GM19035 (cell line): Measurements from ENCODE around the gene MOGAT1.
A peak's percentile ranks its signal among the peaks of the same experiment; 100 is the strongest.

Experiments
- ATAC-seq: cut with Tn5 transposase; IDR thresholded peaks from one replicate; pipeline ENCODE4 v1.9.1; 2021; ENCODE audit not compliant: unreplicated experiment

The MOGAT1 gene

GRCh38 chr2:222671259-222672067 lies at the start of gene MOGAT1:
Gene MOGAT1, plus strand, starts transcription at chr2:222671658. Its CDS starts 128 bp downstream, at chr2:222671786.
- ATAC-seq, result no peak

- no peak for ATAC-seq
Measured at GRCh38 chr2:222621893-222622292, 49.6 kb upstream of the MOGAT1 start.

GRCh38 chr2:222622910-222623309 lies 48.5 kb upstream of the MOGAT1 start:
- no peak for ATAC-seq

GRCh38 chr2:222623756-222624309 lies 47.6 kb upstream of the MOGAT1 start:
- ATAC-seq, result no peak

- no peak for ATAC-seq
Measured at GRCh38 chr2:222627764-222628163, 43.7 kb upstream of the MOGAT1 start.

- no peak for ATAC-seq
Measured at GRCh38 chr2:222635295-222635694, 36.2 kb upstream of the MOGAT1 start.

- no peak for ATAC-seq
Measured at GRCh38 chr2:222637067-222637466, 34.4 kb upstream of the MOGAT1 start.

- ATAC-seq, result no peak
Measured at GRCh38 chr2:222641336-222641735, 30.1 kb upstream of the MOGAT1 start.

- no peak for ATAC-seq
Measured at GRCh38 chr2:222643134-222643533, 28.3 kb upstream of the MOGAT1 start.

GRCh38 chr2:222646008-222646407 lies 25.4 kb upstream of the MOGAT1 start:
- no peak for ATAC-seq

GRCh38 chr2:222649801-222650200 lies 21.7 kb upstream of the MOGAT1 start:
- ATAC-seq, result no peak

GRCh38 chr2:222651718-222652418 lies 19.6 kb upstream of the MOGAT1 start:
- ATAC-seq, result no peak

GRCh38 chr2:222652491-222653255 lies 18.8 kb upstream of the MOGAT1 start:
- ATAC-seq, result no peak

GRCh38 chr2:222653280-222653679 lies 18.2 kb upstream of the MOGAT1 start:
- ATAC-seq, result no peak

GRCh38 chr2:222655787-222656525 lies 15.5 kb upstream of the MOGAT1 start, which contains the start of gene FARSB:
Gene FARSB, minus strand, starts transcription at chr2:222656092. Its CDS starts 19 bp downstream, at chr2:222656073.
- ATAC-seq, result peak; percentile 89

GRCh38 chr2:222656526-222657446 lies 14.7 kb upstream of the MOGAT1 start:
- peak; percentile 30 for ATAC-seq

GRCh38 chr2:222663479-222663878 lies 8.0 kb upstream of the MOGAT1 start:
- ATAC-seq, result no peak

GRCh38 chr2:222668494-222669154 lies 2.8 kb upstream of the MOGAT1 start:
- ATAC-seq, result no peak

GRCh38 chr2:222669353-222669752 lies 2.1 kb upstream of the MOGAT1 start:
- no peak for ATAC-seq
